ENCODE measurements around the gene UCHL5.

GRCh38 chr1:193104907-193105820, 46.0 kb upstream of the UCHL5 start, which contains the start of gene GLRX2:
- TF ChIP-seq CTCF (IDR thresholded peaks at IDR 0.05; ENCODE audit: low read depth, low read length, missing input control) (peak; percentile 9), TAF1 (conservative IDR thresholded peaks at IDR 0.05) (peak; percentile 16), RXRA (IDR thresholded peaks at IDR 0.05) (no peak), RAD21 (IDR thresholded peaks at IDR 0.05) (peak; percentile 61 to 67), GABPA (IDR thresholded peaks at IDR 0.05 in 1 of 2, conservative IDR thresholded peaks at IDR 0.05 in 1 of 2) (peak in 1 of 2 donors; percentile 18), YY1 (IDR thresholded peaks at IDR 0.05) (peak; percentile 56)
